Neural cell (in vitro differentiated cells): ENCODE measurements around the gene PPP3CA. TPM values are rescaled to one million over a fixed set of nuclear protein-coding genes. Genes with fewer than 3 reads are reported as not detected.

Experiments used
- H2AFZ ChIP-seq: fragments of 200-600, 300-800 bp; sonication (generic), shearing (Covaris generic); 2 replicates; pipeline ENCODE4 v1.6.0; 2014; ENCODE audit warnings: low read depth, mild to moderate bottlenecking, antibody characterized with exemption, low read length, moderate library complexity
- H3F3A ChIP-seq: fragments of 200-600 bp; shearing (Covaris generic); 2 replicates; pipeline ENCODE4 v1.6.1; 2016; ENCODE audit warnings: mild to moderate bottlenecking, moderate library complexity, mixed read lengths, antibody characterized with exemption, low read length; ENCODE audit not compliant: insufficient read depth, poor library complexity, severe bottlenecking
- H3K27ac ChIP-seq: fragments of 200-600, 300-800 bp; sonication (generic), shearing (Covaris generic); 2 replicates; pipeline ENCODE4 v1.5.1; 2014; ENCODE audit warnings: mild to moderate bottlenecking, low read length, moderate library complexity
- H3K27me3 ChIP-seq: fragments of 300-800, 200-600 bp; sonication (generic), shearing (Covaris generic); 2 replicates; pipeline ENCODE4 v1.6.0; 2014; ENCODE audit warnings: mild to moderate bottlenecking, low read depth, low read length, moderate library complexity; ENCODE audit not compliant: insufficient read depth
- H3K36me3 ChIP-seq: fragments of 300-800, 200-600 bp; sonication (generic), shearing (Covaris generic); 2 replicates; pipeline ENCODE4 v1.5.1; 2014; ENCODE audit warnings: mild to moderate bottlenecking, antibody characterized with exemption, low read length, moderate library complexity; ENCODE audit not compliant: insufficient read depth
- H3K4me2 ChIP-seq: fragments of 300-800, 200-600 bp; sonication (generic), shearing (Covaris generic); 2 replicates; pipeline ENCODE4 v1.6.0; 2014; ENCODE audit warnings: mild to moderate bottlenecking, low read length
- H3K4me3 ChIP-seq: fragments of 300-800, 200-600 bp; sonication (generic), shearing (Covaris generic); 2 replicates; pipeline ENCODE4 v1.5.1; 2014; ENCODE audit warnings: mild to moderate bottlenecking, low read length, moderate library complexity
- H3K79me2 ChIP-seq: fragments of 200-600 bp; shearing (Covaris generic); replicated peaks from 2 replicates; pipeline ENCODE4 v1.6.0; 2014; ENCODE audit warnings: mild to moderate bottlenecking, low read length, moderate library complexity; ENCODE audit not compliant: insufficient read depth
- H3K9ac ChIP-seq: fragments of 300-800, 200-600 bp; sonication (generic), shearing (Covaris generic); 2 replicates; pipeline ENCODE4 v1.6.1; 2016; ENCODE audit warnings: mild to moderate bottlenecking, low read length, mixed read lengths
- H3K9me2 ChIP-seq: fragments of 200-600 bp; shearing (Covaris generic); 2 replicates; pipeline ENCODE4 v1.6.1; 2016; ENCODE audit warnings: mild to moderate bottlenecking, low read length, mixed read lengths; ENCODE audit not compliant: insufficient read depth
- H3K9me3 ChIP-seq: fragments of 200-600, 300-800 bp; sonication (generic), shearing (Covaris generic); 2 replicates; pipeline ENCODE4 v1.6.1; 2016; ENCODE audit warnings: mild to moderate bottlenecking, mixed run types, low read length, moderate library complexity, mixed read lengths
- H4K20me1 ChIP-seq: fragments of 200-600 bp; shearing (Covaris generic); 2 replicates; pipeline ENCODE4 v1.6.1; 2016; ENCODE audit warnings: mild to moderate bottlenecking, mixed run types; ENCODE audit not compliant: insufficient read depth
- EP300 ChIP-seq: fragments of 450-650 bp; conservative IDR thresholded peaks from 2 replicates; pipeline ENCODE4 v1.6.1; 2014; ENCODE audit warnings: antibody characterized with exemption, mild to moderate bottlenecking, moderate library complexity; ENCODE audit not compliant: poor library complexity, severe bottlenecking
- EZH2 ChIP-seq: fragments of 200-600, 300-800 bp; shearing (Covaris generic), sonication (generic); IDR thresholded peaks from 2 replicates; pipeline ENCODE4 v1.6.1; 2014; ENCODE audit warnings: antibody characterized with exemption, low read length, borderline replicate concordance, mild to moderate bottlenecking; ENCODE audit not compliant: insufficient read depth, poor library complexity, severe bottlenecking
- MXI1 ChIP-seq: fragments of 450-650 bp; conservative IDR thresholded peaks from 2 replicates; pipeline ENCODE4 v1.6.1; 2014; ENCODE audit warnings: antibody characterized with exemption, mild to moderate bottlenecking; ENCODE audit not compliant: poor library complexity, severe bottlenecking
- POLR2AphosphoS5 ChIP-seq: IDR thresholded peaks from 2 replicates; pipeline ENCODE4 v1.6.1; 2012
- RAD21 ChIP-seq: fragments of 450-650 bp; conservative IDR thresholded peaks from 2 replicates; pipeline ENCODE4 v1.6.1; 2014; ENCODE audit warnings: antibody characterized with exemption, mild to moderate bottlenecking, moderate library complexity
- SMC3 ChIP-seq: fragments of 450-650 bp; conservative IDR thresholded peaks from 2 replicates; pipeline ENCODE4 v1.6.1; 2014; ENCODE audit warnings: antibody characterized with exemption, mild to moderate bottlenecking, moderate library complexity; ENCODE audit not compliant: poor library complexity
- TAF1 ChIP-seq: IDR thresholded peaks from 2 replicates; pipeline ENCODE4 v1.6.1; 2012; ENCODE audit warnings: low read depth
- polyA plus RNA-seq: library from polyadenylated mRNA; depleted of rRNA; stranded (reverse); fragments of >200 nt; gene quantifications from 2 replicates; pipeline ENCODE4 v1.2.3, GENCODE V29; 2014
- TF ChIP-seq, protein P1 (sequence below): IDR thresholded peaks from 2 replicates; pipeline ENCODE4 v1.6.1; 2012; ENCODE audit warnings: borderline replicate concordance
- TF ChIP-seq, protein P2 (sequence below): fragments of 450-650 bp; IDR thresholded peaks from 2 replicates; pipeline ENCODE4 v1.5.1; 2014; ENCODE audit warnings: antibody characterized with exemption, mild to moderate bottlenecking, moderate library complexity; ENCODE audit not compliant: poor library complexity, severe bottlenecking

PPP3CA gene
- polyA plus RNA-seq, 1 donor from 2014 or later = 78.2 TPM

DNA sequence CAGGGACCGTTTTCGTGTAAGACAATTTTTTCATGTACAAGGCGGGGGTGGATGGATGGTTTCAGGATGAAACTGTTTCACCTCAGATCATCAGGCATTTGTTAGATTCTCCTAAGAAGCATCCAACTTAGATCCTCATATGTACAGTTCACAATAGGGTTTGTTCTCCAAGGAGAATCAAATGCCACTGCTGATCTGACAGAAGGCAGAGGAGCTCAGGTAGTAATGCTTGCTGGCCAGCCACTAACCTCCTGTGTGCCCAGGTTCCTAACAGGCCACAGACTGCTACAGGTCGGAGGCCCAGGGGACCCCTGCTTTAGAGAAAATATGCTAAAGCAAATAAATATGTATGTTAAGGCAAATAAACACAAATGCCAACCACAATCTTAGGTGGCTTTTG lies 61.3 kb downstream of the PPP3CA start:
- no peak for TF ChIP-seq TAF1
- TF ChIP-seq RAD21 = no peak
- TF ChIP-seq, protein P1, sequence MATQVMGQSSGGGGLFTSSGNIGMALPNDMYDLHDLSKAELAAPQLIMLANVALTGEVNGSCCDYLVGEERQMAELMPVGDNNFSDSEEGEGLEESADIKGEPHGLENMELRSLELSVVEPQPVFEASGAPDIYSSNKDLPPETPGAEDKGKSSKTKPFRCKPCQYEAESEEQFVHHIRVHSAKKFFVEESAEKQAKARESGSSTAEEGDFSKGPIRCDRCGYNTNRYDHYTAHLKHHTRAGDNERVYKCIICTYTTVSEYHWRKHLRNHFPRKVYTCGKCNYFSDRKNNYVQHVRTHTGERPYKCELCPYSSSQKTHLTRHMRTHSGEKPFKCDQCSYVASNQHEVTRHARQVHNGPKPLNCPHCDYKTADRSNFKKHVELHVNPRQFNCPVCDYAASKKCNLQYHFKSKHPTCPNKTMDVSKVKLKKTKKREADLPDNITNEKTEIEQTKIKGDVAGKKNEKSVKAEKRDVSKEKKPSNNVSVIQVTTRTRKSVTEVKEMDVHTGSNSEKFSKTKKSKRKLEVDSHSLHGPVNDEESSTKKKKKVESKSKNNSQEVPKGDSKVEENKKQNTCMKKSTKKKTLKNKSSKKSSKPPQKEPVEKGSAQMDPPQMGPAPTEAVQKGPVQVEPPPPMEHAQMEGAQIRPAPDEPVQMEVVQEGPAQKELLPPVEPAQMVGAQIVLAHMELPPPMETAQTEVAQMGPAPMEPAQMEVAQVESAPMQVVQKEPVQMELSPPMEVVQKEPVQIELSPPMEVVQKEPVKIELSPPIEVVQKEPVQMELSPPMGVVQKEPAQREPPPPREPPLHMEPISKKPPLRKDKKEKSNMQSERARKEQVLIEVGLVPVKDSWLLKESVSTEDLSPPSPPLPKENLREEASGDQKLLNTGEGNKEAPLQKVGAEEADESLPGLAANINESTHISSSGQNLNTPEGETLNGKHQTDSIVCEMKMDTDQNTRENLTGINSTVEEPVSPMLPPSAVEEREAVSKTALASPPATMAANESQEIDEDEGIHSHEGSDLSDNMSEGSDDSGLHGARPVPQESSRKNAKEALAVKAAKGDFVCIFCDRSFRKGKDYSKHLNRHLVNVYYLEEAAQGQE = no peak
- no peak for TF ChIP-seq POLR2AphosphoS5
- no peak for TF ChIP-seq SMC3
- TF ChIP-seq, protein P2, sequence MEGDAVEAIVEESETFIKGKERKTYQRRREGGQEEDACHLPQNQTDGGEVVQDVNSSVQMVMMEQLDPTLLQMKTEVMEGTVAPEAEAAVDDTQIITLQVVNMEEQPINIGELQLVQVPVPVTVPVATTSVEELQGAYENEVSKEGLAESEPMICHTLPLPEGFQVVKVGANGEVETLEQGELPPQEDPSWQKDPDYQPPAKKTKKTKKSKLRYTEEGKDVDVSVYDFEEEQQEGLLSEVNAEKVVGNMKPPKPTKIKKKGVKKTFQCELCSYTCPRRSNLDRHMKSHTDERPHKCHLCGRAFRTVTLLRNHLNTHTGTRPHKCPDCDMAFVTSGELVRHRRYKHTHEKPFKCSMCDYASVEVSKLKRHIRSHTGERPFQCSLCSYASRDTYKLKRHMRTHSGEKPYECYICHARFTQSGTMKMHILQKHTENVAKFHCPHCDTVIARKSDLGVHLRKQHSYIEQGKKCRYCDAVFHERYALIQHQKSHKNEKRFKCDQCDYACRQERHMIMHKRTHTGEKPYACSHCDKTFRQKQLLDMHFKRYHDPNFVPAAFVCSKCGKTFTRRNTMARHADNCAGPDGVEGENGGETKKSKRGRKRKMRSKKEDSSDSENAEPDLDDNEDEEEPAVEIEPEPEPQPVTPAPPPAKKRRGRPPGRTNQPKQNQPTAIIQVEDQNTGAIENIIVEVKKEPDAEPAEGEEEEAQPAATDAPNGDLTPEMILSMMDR = no peak
- no peak for TF ChIP-seq MXI1
- no peak for TF ChIP-seq EP300
- TF ChIP-seq EZH2 = no peak
- Histone ChIP-seq H4K20me1 (no peaks in the 10 kb centered on the region), H3K9me3 (no peaks in the 10 kb centered on the region), H3K79me2 (peaks cover 15% of the 10 kb centered on the region), H3K36me3 (no peaks in the 10 kb centered on the region), H2AFZ (no peak overlapping the region), H3K4me2 (no peak overlapping the region), H3F3A (no peaks in the 10 kb centered on the region), H3K9ac (no peak overlapping the region), H3K27me3 (no peaks in the 10 kb centered on the region), H3K4me3 (no peak overlapping the region), H3K27ac (no peak overlapping the region), H3K9me2 (no peaks in the 10 kb centered on the region)

DNA sequence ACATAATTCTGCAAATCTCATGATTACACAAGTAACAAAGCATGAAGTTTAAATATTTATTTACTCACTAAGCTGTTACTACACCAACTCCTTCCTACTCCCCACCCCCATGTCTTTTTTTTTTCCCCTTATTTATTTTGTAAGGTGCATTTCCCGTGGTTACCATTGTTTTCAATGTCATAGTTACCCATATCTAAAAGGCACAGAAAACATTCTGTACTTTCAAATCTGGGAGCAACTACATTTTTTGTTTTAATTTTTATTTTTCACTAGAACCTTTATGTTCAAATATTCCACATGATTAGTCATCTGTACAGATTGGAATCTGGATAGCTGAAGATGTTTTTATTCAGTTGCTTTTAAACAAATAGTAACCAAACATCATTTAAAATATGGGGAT lies 62.8 kb downstream of the PPP3CA start:
- H3K4me3 ChIP-seq = no peak overlapping the region
- H4K20me1 ChIP-seq = no peaks in the 10 kb centered on the region
- no peak overlapping the region for H3K27ac ChIP-seq
- no peaks in the 10 kb centered on the region for H3K36me3 ChIP-seq
- peaks cover 17% of the 10 kb centered on the region for H3K79me2 ChIP-seq
- TF ChIP-seq, protein P1 = no peak
- H3K9me2 ChIP-seq = no peaks in the 10 kb centered on the region
- no peaks in the 10 kb centered on the region for H3K27me3 ChIP-seq
- H3K4me2 ChIP-seq = no peak overlapping the region
- H3F3A ChIP-seq = no peaks in the 10 kb centered on the region
- no peak overlapping the region for H3K9ac ChIP-seq
- H3K9me3 ChIP-seq = no peaks in the 10 kb centered on the region
- H2AFZ ChIP-seq = no peak overlapping the region
